A673 (cell line): ENCODE data around the gene AP2A1. TPM values are rescaled to one million over a fixed set of nuclear protein-coding genes. Genes with fewer than 3 reads are reported as not detected.

Experiments used
- BruUV-seq: library from RNA; stranded (reverse); fragments of 400-500 nt; replicated peaks from 2 replicates; lab custom pipeline; 2021; lab: Mats Ljungman, UMichigan
- CTCF ChIA-PET: fragments of 300-600 bp; sonication (Branson Sonifier 250); formaldehyde crosslinking; loops from one replicate; lab custom pipeline; 2022; ENCODE audit warnings: antibody characterized with exemption; lab: Charles Lee
- POLR2A ChIA-PET: fragments of 300-600 bp; sonication (Branson Sonifier 250); formaldehyde crosslinking; loops from one replicate; lab custom pipeline; 2022; ENCODE audit warnings: antibody characterized with exemption; ENCODE audit not compliant: low non-redundant PET; lab: Charles Lee
- DNase-seq: peaks from one replicate; pipeline ENCODE4 v3.0.0-alpha.2; 2015; ENCODE audit warnings: low spot score
- H3K27ac ChIP-seq: fragments of 200-600 bp; sonication (generic); 2 replicates; pipeline ENCODE4 v1.5.1; 2016; ENCODE audit warnings: mixed run types, low read depth, mild to moderate bottlenecking, mixed read lengths, antibody characterized with exemption, low read length; ENCODE audit not compliant: poor library complexity, severe bottlenecking
- H3K27me3 ChIP-seq: fragments of 200-600 bp; sonication (generic); replicated peaks from 2 replicates; pipeline ENCODE4 v1.6.1; 2017; ENCODE audit warnings: mixed run types, low read depth, mild to moderate bottlenecking, mixed read lengths, antibody characterized with exemption, low read length; ENCODE audit not compliant: insufficient read depth, poor library complexity
- H3K36me3 ChIP-seq: fragments of 200-600 bp; sonication (generic); 2 replicates; pipeline ENCODE4 v1.6.1; 2016; ENCODE audit warnings: mixed run types, mild to moderate bottlenecking, mixed read lengths, antibody characterized with exemption, low read length; ENCODE audit not compliant: insufficient read depth, poor library complexity, severe bottlenecking
- H3K4me1 ChIP-seq: fragments of 200-600 bp; sonication (generic); 2 replicates; pipeline ENCODE4 v1.6.1; 2017; ENCODE audit warnings: mixed run types, mild to moderate bottlenecking, mixed read lengths, antibody characterized with exemption, low read length; ENCODE audit not compliant: insufficient read depth, poor library complexity, severe bottlenecking
- H3K4me3 ChIP-seq: fragments of 200-600 bp; sonication (generic); 2 replicates; pipeline ENCODE4 v1.5.1; 2016; ENCODE audit warnings: low read depth, mixed run types, mild to moderate bottlenecking, mixed read lengths, low read length; ENCODE audit not compliant: poor library complexity, severe bottlenecking
- H3K9me3 ChIP-seq: fragments of 200-600 bp; sonication (generic); 2 replicates; pipeline ENCODE4 v1.6.1; 2016; ENCODE audit warnings: mixed run types, low read depth, mild to moderate bottlenecking, mixed read lengths, antibody characterized with exemption, low read length; ENCODE audit not compliant: poor library complexity, severe bottlenecking
- CTCF ChIP-seq: fragments of 300-800, 200-600 bp; sonication (generic); conservative IDR thresholded peaks from 2 replicates; pipeline ENCODE4 v1.5.1; 2017; ENCODE audit warnings: low read depth, mild to moderate bottlenecking, antibody characterized with exemption, low read length, moderate library complexity, mixed read lengths
- EZH2 ChIP-seq: fragments of 200-600 bp; sonication (generic); IDR thresholded peaks from 2 replicates; pipeline ENCODE4 v1.6.1; 2017; ENCODE audit warnings: borderline replicate concordance, low read depth, mild to moderate bottlenecking, mixed read lengths, antibody characterized with exemption, low read length; ENCODE audit not compliant: poor library complexity, severe bottlenecking
- intact Hi-C: fragments of 100-400 bp; cut with micrococcal nuclease; formaldehyde crosslinking; loops from one replicate; pipeline ENCODE4 v1.10.0; 2022; ENCODE audit not compliant: unreplicated experiment
- total RNA-seq: library from RNA; stranded (reverse); gene quantifications from 2 replicates; pipeline ENCODE4 v1.2.3, GENCODE V29; 2021

Gene AP2A1
- total RNA-seq, 1 experiment from 2014 or later, result 80.1 TPM

DNA sequence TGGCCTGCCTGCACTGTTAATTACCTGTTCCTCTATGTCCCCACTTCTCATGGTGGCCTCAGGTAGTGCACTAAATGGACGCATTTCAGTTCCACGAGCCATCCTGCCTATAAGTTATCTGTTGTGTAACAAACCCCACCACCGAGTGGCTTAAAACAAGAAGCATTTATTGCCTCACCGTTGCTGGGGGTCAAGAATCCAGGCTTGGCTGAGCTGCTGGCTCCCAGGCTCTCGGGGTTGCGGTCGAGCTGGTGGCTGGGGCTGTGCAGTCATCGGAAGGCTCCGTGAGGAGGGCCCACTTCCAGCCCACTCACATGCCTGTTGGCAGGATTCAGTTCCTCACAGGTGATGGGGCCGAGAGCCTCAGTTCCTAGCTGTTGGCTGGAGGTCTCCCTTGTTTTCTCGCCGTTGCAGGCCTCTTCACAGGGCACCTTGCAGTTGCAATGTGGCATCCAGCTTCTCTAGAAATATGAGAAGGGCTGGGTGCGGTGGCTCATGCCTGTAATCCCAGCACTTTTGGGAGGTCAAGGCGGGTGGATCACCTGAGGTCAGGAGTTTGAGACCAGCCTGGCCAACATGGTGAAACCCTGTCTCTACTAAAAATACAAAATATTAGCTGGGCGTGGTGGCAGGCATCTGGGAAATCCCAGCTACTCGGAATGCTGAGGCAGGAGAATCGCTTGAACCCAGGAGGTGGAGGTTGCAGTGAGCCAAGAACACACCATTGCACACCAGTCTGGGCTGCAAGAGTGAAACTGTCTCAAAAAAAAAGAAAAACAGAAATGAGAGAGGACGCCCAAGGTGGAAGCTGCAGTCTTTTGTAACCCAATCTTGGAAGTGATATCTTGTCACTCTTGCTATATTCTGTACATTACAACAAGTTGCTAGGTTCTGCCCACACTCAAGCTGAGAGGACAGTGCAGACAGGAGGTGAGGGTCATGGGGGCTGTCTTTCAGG is 77.6 kb downstream of the AP2A1 start:
- ChIA-PET POLR2A (no interaction called here), CTCF (no interaction called here)
- intact Hi-C loops, result no loop called here
- DNase-seq, result no peak
- H3K27me3 ChIP-seq, result no peaks in the 10 kb centered on the region
- TF ChIP-seq CTCF, result no peak
- no peak for TF ChIP-seq EZH2
- no peak overlapping the region for H3K27ac ChIP-seq
- BruUV-seq, result no TSS peak
- no peak overlapping the region for H3K4me3 ChIP-seq
- H3K36me3 ChIP-seq, result peaks cover 23% of the 10 kb centered on the region
- H3K4me1 ChIP-seq, result no peaks in the 10 kb centered on the region
- peaks cover 7% of the 10 kb centered on the region for H3K9me3 ChIP-seq

GRCh38 chr19:49845414-49845813 is 78.6 kb downstream of the AP2A1 start:
- intact Hi-C loops, result no loop called here
- no peaks in the 10 kb centered on the region for H3K27me3 ChIP-seq
- TF ChIP-seq EZH2 (no peak), CTCF (0 out of 2 replicates have a peak, but pooled peaks have one; percentile 11)
- H3K36me3 ChIP-seq, result peaks cover 16% of the 10 kb centered on the region
- H3K4me3 ChIP-seq, result no peak overlapping the region
- CTCF ChIA-PET, result no interaction called here
- BruUV-seq, result no TSS peak
- peaks cover 9% of the 10 kb centered on the region for H3K9me3 ChIP-seq
- H3K4me1 ChIP-seq, result peaks cover 5% of the 10 kb centered on the region
- DNase-seq, result no peak
- POLR2A ChIA-PET, result no interaction called here
- H3K27ac ChIP-seq, result no peak overlapping the region

GRCh38 chr19:49846408-49846807 is 79.6 kb downstream of the AP2A1 start:
- Histone ChIP-seq H3K27me3 (no peaks in the 10 kb centered on the region), H3K27ac (no peak overlapping the region), H3K36me3 (peaks cover 6% of the 10 kb centered on the region), H3K9me3 (peaks cover 9% of the 10 kb centered on the region), H3K4me1 (peaks cover 5% of the 10 kb centered on the region), H3K4me3 (no peak overlapping the region)
- intact Hi-C loops, result no loop called here
- TF ChIP-seq CTCF (no peak), EZH2 (no peak)
- CTCF ChIA-PET, result no interaction called here
- BruUV-seq, result no TSS peak
- no peak for DNase-seq
- POLR2A ChIA-PET, result no interaction called here
